ENCODE results near the gene PPP4R3B.
"Not testable (repeated sequence)": the region's sequence is repeated elsewhere in the genome, so short reads cannot be mapped to it uniquely, and the experiment has no call there.

Gene PPP4R3B

DNA sequence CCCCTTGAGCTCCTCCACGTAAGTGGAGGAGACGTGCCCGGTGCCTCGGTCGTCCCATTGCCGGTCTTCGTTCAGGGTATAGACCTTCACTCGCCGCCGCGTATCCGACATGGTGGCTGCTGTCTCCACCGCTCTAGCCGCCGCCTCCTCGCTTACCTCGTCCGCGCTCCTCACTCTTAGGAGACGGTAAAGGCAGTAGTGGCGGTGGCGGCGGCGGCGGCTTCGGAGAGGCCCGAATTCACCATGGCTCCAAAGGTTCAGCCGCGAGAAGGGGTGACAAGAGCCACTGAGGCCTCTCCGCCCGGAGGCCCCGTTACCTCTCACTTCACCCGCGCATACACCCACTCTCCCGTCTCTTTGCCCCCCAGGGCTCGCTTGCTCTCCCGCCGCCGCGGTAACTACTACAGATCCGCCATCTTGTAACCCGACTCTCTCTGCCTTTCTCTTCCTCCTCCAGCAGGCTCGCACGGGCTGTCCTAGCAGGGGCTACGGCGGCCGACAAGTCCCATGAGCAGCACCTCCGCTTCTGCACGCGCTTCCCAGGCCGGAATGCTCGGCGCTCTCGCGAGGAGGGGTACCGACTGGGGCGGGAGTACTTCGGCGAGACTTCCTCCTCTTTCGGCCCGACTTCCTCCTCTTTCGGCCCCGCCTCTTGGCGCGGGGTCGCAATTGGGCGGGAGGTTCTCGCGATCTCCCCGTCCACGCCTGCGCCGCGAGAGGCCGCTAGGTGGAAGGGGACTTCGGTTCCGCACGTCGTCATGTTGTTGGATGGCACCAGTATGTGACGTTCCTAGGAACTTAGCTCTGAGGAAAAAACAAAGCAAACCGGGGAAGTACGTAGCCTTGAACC lies at the start of gene PPP4R3B:
TSS of gene PPP4R3B (minus strand) at position 448 of the 850 bp plus-strand sequence. CDS start at position 111, 337 bp downstream.
- DNase-seq: peak; percentile 99

GRCh38 chr2:55653255-55653654 lies 35.8 kb upstream of the PPP4R3B start:
- no peak for DNase-seq

DNA sequence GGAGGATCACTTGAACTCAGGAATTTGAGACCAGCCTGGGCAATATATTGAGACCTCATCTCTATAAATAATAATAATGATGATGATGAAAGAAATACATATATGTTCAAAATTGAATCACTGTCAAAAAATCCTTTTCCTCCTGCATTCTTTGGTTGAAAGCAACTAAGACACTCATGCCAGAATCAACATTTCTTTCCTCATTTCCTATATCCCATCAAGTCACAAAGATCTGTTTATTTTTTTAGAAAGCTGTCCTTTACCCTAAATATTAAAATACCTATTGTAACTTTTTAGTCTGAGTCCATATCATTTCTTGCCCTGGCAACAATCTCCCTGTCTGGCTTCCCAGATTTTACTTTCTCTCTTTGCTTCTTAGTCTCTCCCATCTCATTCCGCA lies 31.8 kb upstream of the PPP4R3B start:
- no peak for DNase-seq

GRCh38 chr2:55636831-55637230 lies 19.4 kb upstream of the PPP4R3B start:
- no peak for DNase-seq

DNA sequence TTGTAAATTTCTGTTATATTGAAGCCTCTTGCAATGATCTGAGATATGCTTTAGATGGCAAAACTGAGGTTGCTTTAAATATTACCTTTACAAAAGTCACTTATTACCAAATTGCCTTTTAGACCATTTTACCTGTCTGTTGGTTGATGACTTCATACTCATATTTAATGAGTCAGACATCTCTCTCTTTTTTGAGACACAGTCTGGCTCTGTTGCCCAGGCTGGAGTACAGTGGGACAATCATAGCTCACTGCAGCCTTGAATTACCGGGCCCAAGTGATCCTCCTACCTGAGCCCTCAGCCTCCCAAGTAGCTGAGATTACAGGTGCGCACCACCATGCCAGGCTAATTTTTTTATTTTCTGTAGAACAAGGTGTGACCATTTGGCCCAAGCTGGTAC lies 11.5 kb upstream of the PPP4R3B start:
- no peak for DNase-seq

DNA sequence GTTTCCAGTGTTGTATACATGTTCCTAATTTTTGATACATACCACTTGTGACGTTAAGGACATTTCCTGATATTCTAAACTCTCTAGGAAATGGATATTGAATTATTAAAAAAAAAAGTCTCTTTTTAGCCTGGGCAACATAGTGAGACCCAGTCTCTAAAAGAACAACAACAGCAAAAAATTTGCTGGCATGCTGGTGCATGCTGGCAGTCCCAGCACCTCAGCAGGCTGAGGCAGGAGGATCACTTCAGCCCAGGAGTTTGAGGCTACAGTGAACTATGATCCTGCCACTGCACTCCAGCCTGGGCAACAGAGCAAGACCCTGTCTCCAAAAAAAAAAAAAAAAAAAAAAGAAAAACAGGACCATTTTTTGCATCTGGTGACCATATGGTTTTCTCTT lies 10.5 kb upstream of the PPP4R3B start:
- no peak for DNase-seq

- DNase-seq: no peak
Observed at GRCh38 chr2:55621802-55622201, 4.4 kb upstream of the PPP4R3B start.

GRCh38 chr2:55620123-55620779 lies 2.8 kb upstream of the PPP4R3B start:
- DNase-seq: no peak

DNA sequence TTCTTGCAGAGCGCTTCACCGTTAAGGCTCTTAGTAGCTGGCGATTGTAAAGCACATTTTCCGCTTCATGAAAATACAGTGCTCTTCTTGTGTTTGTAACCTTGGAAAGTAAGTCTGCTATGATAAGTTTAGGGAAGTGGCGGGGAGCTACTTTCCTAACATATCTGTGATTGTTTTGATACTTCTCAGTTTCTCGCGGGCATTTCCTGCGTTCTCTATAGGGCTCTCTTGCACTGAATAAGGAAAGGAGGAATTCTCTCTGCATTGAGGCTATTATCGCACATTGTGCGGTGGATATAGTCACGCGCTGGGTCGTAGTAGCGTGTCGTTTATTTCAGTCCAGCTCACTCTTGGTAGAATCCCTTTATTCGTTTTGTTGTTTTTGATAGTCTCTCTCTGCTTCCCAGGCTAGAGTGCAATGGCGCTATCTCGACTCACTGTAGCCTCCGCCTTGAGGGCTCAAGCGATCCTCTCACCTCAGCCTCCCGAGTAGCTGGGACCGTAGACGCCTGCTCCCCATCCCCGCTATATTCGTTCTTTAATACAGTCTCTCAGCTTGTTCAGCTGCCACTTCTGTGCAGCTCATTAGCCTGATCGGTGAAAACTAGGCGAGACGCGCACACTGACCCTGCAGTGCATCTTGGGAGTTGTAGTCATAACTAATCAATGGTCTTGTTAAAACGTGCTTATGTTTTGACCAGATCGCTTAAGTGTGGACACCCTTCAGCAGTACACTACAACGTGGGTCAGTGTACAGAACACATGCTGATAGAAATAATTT lies 1.0 kb upstream of the PPP4R3B start:
- peak; percentile 92 for DNase-seq

DNA sequence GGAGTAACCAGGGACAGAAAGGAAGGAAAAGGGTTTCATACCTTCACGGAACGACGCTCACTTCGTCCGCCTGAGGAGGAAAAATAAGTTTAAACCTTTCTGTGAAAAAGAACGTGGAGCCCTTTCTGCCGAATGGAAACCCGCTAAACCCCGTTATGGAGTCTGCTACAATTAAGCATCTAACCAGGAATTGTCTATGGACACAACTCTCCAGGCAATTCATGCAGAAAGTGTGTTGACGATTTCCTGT lies 528 bp upstream of the PPP4R3B start:
- no peak for DNase-seq

GRCh38 chr2:55616551-55617174 lies 759 bp downstream of the PPP4R3B start:
- peak; percentile 73 for DNase-seq

- DNase-seq: no peak
Observed at GRCh38 chr2:55611997-55612396, 5.4 kb downstream of the PPP4R3B start.

- DNase-seq: no peak
Observed at GRCh38 chr2:55610954-55611743, 6.3 kb downstream of the PPP4R3B start.

DNA sequence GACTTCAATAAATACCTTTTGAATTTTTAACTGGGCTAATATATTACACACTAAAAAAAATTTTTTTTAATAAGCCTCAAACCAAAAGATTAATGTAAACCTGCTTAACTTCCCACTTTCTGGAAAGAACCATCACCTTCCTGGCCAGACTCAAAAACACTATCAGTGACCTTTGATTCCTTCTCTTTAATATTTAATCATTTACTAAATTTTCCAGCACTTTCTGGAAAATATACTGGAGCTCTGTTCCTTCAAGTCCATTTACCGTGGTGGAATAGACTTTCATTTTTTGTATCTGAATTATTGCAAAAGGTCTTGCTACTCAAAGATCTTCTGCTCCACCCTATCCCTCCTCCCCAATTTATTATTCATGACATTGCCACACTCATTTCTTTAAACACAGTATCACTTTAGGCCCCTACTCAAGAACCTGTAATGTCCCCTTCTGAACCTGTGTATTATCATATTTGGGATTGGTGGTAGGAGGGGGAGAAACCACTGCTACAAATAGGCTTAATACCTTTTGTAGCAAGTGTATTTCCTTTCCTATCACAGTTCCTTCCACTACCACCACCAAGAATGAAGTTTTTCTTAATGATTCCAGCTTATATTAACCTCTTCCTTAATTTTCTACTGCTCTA lies 7.4 kb downstream of the PPP4R3B start:
- DNase-seq: no peak

- no peak for DNase-seq
Observed at GRCh38 chr2:55609193-55609794, 8.1 kb downstream of the PPP4R3B start.

GRCh38 chr2:55607717-55608116 lies 9.7 kb downstream of the PPP4R3B start:
- no peak for DNase-seq

GRCh38 chr2:55604027-55604565 lies 13.3 kb downstream of the PPP4R3B start:
- DNase-seq: no peak

DNA sequence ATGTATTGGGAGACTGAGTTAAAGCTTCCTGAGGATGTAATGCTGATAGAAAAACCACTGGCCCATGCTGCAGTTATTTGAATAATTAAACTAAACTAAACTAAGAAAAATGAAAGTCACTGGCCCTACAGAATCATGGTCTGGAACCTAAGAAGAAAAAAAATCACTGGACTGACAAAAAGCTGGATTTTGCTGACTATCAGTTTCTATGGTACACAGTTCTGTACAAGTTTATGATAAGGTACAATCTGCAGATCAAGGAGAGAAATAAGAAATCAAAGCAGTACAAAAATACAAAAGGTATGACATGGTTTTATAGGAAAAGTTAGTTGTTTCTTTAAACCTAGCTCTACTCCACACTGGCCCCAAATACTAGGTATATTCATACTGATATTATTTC lies 15.6 kb downstream of the PPP4R3B start:
- no peak for DNase-seq

DNA sequence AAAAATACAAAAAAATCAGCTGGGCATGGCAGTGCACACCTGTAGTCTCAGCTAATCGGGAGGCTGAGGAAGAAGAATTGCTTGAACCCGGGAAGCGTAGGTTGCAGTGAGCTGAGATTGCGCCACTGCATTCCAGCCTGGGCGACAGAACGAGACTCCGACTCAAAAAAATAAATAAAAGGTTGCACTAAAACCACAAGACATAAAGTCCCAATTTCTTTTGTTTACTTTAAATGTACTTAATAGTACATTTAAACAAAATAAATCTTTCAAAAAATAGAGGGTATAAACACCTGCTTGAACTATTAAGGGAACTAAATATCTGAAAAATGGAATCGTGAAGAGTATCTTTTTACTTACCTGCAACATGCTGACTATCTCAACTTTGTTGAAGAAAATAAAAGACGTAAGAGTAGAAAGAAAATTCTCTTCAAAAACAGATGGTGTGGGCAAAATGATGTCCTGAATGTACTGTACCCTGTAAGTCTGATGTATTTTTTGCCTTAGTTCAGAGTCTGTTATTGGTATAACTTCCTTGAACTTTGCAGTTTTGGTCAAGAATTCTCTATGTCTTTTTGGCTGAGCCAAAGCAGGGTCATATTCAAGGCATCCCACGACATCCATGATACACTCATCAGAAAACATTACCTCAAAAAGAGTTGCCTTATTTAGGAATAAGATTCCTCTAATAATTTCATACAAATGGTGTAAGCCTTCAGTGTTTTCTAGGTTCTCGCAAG lies 19.2 kb downstream of the PPP4R3B start:
- DNase-seq: no peak

DNA sequence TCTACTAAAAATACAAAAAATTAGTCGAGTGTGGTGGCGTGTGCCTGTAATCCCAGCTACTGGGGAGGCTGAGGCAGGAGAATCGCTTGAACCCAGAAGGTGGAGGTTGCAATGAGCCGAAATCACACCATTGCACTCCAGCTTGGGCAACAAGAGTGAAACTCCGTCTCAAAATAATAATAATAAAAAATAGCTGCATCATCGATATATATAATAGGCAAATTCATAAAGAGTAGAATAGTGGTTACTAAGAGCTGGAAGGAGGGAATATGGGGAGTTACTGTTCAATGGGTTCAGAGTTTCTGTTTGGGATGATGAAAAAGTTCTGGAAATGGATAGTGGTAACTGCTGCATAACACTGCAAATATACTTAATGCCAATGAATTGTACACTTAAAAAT lies 20.6 kb downstream of the PPP4R3B start:
- not testable (repeated sequence) for DNase-seq

DNA sequence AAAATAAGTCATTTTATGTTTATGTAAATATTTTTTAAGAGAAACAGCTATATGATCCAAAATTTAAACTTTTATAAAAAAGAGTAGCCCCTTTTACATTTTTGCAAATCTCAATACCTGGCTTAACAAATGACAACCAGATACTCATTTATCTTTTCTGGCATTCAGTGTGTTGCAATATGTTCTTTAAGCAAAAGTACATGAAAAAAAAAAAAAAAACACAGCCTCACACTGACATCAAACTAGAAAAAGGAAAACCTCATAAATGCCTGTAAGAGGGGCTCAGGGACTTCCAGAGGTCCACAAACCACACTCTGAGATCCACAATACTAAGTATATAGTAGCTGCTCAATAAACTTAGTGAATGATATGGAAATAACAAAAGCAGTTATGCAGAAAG lies 21.9 kb downstream of the PPP4R3B start:
- no peak for DNase-seq

All from eye (tissue), 1 donor.